B cell (primary cell): Measurements from ENCODE around the gene MED13.
"Not testable (repeated sequence)": the region's sequence is repeated elsewhere in the genome, so short reads cannot be mapped to it uniquely, and the experiment has no call there.

Experiments used
- EZH2 ChIP-seq: IDR thresholded peaks from 2 replicates; pipeline ENCODE4 v1.6.1; 2012; ENCODE audit warnings: borderline replicate concordance, low read depth, mild to moderate bottlenecking, moderate library complexity, low read length; ENCODE audit not compliant: insufficient read depth, poor library complexity, severe bottlenecking
- TF ChIP-seq, protein P1 (sequence below): fragments of 200-600 bp; IDR thresholded peaks from one replicate; pipeline ENCODE4 v1.8.0; 2022; ENCODE audit warnings: antibody characterized with exemption, mild to moderate bottlenecking

DNA sequence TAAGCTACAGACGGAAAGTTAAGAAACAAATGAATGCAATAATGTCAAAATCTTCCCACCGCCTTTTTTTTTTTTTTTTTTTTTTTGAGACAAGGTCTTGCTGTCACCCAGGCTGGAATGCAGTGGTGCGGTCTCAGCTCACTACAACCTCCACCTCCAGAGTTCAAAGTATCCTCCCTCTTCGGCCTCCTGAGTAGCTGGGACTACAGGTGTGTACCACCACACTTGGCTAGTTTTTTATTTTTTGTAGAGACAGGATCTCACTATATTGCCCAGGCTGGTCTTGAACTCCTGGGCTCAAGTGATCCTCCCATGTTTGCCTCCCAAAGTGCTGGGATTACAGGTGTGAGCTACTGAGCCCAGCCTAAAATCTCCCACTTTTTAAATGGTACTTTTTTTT is 66.5 kb downstream of the MED13 start:
- TF ChIP-seq, protein P1, sequence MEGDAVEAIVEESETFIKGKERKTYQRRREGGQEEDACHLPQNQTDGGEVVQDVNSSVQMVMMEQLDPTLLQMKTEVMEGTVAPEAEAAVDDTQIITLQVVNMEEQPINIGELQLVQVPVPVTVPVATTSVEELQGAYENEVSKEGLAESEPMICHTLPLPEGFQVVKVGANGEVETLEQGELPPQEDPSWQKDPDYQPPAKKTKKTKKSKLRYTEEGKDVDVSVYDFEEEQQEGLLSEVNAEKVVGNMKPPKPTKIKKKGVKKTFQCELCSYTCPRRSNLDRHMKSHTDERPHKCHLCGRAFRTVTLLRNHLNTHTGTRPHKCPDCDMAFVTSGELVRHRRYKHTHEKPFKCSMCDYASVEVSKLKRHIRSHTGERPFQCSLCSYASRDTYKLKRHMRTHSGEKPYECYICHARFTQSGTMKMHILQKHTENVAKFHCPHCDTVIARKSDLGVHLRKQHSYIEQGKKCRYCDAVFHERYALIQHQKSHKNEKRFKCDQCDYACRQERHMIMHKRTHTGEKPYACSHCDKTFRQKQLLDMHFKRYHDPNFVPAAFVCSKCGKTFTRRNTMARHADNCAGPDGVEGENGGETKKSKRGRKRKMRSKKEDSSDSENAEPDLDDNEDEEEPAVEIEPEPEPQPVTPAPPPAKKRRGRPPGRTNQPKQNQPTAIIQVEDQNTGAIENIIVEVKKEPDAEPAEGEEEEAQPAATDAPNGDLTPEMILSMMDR, result not testable (repeated sequence)
- not testable (repeated sequence) for TF ChIP-seq EZH2
